Keratinocyte (primary cell): Measurements from ENCODE around the gene CAP1. TPM values are rescaled to one million over a fixed set of nuclear protein-coding genes. Genes with fewer than 3 reads are reported as not detected.

Source experiments
- DNase-seq: peaks from one replicate; pipeline ENCODE4 v3.0.0-alpha.2; 2011; ENCODE audit warnings: low read depth, missing footprints, low spot score
- FAIRE-seq: peaks from 2 replicates; lab custom pipeline; 2011; peaks lifted over from hg19 to GRCh38; lab: Jason Lieb, UNC
- H2AFZ ChIP-seq: 2 replicates; pipeline ENCODE4 v1.6.0; 2012; ENCODE audit warnings: low read length, control low read depth, inconsistent platforms; ENCODE audit not compliant: control insufficient read depth
- H3K27ac ChIP-seq: 2 replicates; pipeline ENCODE4 v1.5.1; 2011; ENCODE audit warnings: low read length; ENCODE audit not compliant: control insufficient read depth, insufficient read depth
- H3K27me3 ChIP-seq: 3 replicates; pipeline ENCODE4 v1.6.0; 2011; ENCODE audit warnings: low read length; ENCODE audit not compliant: control insufficient read depth, insufficient read depth; ENCODE audit errors: extremely low read depth
- H3K36me3 ChIP-seq, 2 experiments: 2 replicates in 1 of 2; 3 replicates in 1 of 2; pipeline ENCODE4 v1.5.1; 2011; ENCODE audit warnings: low read length in 2 of 2, mild to moderate bottlenecking in 1 of 2; ENCODE audit not compliant: control insufficient read depth in 2 of 2, insufficient read depth in 2 of 2; ENCODE audit errors: extremely low read depth in 1 of 2
- H3K4me1 ChIP-seq: 3 replicates; pipeline ENCODE4 v1.5.1; 2011; ENCODE audit warnings: low read length; ENCODE audit not compliant: control insufficient read depth, insufficient read depth; ENCODE audit errors: extremely low read depth
- H3K4me2 ChIP-seq: 3 replicates; pipeline ENCODE4 v1.6.0; 2011; ENCODE audit warnings: low read depth, low read length; ENCODE audit not compliant: control insufficient read depth, insufficient read depth; ENCODE audit errors: extremely low read depth
- H3K4me3 ChIP-seq, 3 experiments: fragments of 200-600 bp in 1 of 3; sonication (generic) in 1 of 3; 2 replicates in 2 of 3; 3 replicates in 1 of 3; pipeline ENCODE4 v1.5.1; 2011 to 2016; ENCODE audit warnings: low read length in 3 of 3, mild to moderate bottlenecking in 3 of 3, control low read depth in 2 of 3, inconsistent platforms in 1 of 3, low read depth in 1 of 3, mixed read lengths in 1 of 3, mixed run types in 1 of 3, moderate library complexity in 1 of 3; ENCODE audit not compliant: control insufficient read depth in 2 of 3, insufficient read depth in 2 of 3; ENCODE audit errors: extremely low read depth in 1 of 3
- H3K79me2 ChIP-seq: 2 replicates; pipeline ENCODE4 v1.6.0; 2012; ENCODE audit warnings: low read length; ENCODE audit not compliant: control insufficient read depth, insufficient read depth
- H3K9ac ChIP-seq: 3 replicates; pipeline ENCODE4 v1.6.0; 2011; ENCODE audit warnings: low read length; ENCODE audit not compliant: control insufficient read depth, insufficient read depth; ENCODE audit errors: extremely low read depth
- H3K9me1 ChIP-seq: 3 replicates; pipeline ENCODE4 v1.6.0; 2011; ENCODE audit warnings: low read length; ENCODE audit not compliant: control insufficient read depth, insufficient read depth; ENCODE audit errors: extremely low read depth
- H3K9me3 ChIP-seq: 2 replicates; pipeline ENCODE4 v1.5.1; 2012; ENCODE audit warnings: low read depth, low read length; ENCODE audit not compliant: control insufficient read depth
- H4K20me1 ChIP-seq: 3 replicates; pipeline ENCODE4 v1.6.0; 2011; ENCODE audit warnings: low read length; ENCODE audit not compliant: control insufficient read depth, insufficient read depth; ENCODE audit errors: extremely low read depth
- EZH2 ChIP-seq: IDR thresholded peaks from one replicate; pipeline ENCODE4 v1.6.1; 2012; ENCODE audit warnings: inconsistent platforms, mild to moderate bottlenecking, low read length, moderate library complexity
- dilution Hi-C: fragments of 300-500 bp; cut with MboI; formaldehyde crosslinking; loops from one replicate; pipeline ENCODE4 v1.7.0; 2020; ENCODE audit warnings: low sequenced_read_pairs; ENCODE audit not compliant: extremely low pct_ligation_motif_present
- polyA plus RNA-seq, 5 experiments: library from polyadenylated mRNA; depleted of rRNA in 3 of 5; stranded (reverse) in 3 of 5; stranded (forward) in 1 of 5; unstranded in 1 of 5; fragments of >200 nt; gene quantifications; 1 replicate in 1 of 5; 2 replicates in 3 of 5; 3 replicates in 1 of 5; pipeline versions ENCODE4 v1.2.1 to v1.2.3, GENCODE V29; 2011 to 2012; ENCODE audit warnings: missing spikeins in 2 of 5, low read depth in 1 of 5, low replicate concordance in 1 of 5
- TF ChIP-seq, protein P1 (sequence below), 3 experiments: IDR thresholded peaks in 1 of 3; conservative IDR thresholded peaks in 1 of 3; optimal IDR thresholded peaks in 1 of 3; 2 replicates in 2 of 3; 3 replicates in 1 of 3; pipeline versions ENCODE3 to v1.5.1; 2011; ENCODE audit warnings: low read length in 3 of 3, mild to moderate bottlenecking in 3 of 3, moderate library complexity in 2 of 3, control low read depth in 1 of 3, inconsistent platforms in 1 of 3; ENCODE audit not compliant: insufficient read depth in 2 of 3; ENCODE audit errors: extremely low read depth in 1 of 3

CAP1 gene
- polyA plus RNA-seq, 1 donor (not counting 4 experiments of a cell fraction or from before 2014, with no cell fraction given) = 959 TPM

DNA sequence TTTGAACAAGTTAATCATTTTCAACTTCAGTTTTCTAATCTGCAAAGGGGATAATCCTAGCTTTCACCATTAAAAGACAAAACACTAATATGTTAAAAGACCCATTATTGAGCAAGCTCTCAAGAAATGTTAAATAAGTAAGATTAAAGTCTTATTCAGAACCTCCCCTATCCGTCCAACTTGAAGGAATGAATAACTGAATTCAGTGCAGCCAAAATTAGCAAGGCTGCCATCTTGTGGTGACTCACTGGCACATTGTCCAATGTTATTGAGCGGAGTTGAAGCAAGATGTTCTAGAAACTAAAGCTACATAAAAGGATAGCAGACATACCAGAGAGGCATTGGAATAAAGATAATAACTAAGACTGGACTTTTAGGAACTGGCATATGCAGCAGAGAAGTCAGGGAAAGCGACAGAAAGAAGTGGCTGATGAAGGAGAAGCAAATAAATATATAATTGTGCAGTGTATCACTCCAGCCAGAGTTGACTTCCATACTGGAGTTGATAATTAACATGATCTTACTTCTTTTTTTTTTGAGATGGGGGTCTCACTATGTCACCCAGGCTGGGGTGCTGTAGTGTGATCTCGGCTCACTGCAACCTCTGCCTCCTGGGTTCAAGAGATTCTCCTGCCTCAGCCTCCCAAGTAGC is 8.2 kb upstream of the CAP1 start:
- no peak for TF ChIP-seq EZH2
- TF ChIP-seq, protein P1, sequence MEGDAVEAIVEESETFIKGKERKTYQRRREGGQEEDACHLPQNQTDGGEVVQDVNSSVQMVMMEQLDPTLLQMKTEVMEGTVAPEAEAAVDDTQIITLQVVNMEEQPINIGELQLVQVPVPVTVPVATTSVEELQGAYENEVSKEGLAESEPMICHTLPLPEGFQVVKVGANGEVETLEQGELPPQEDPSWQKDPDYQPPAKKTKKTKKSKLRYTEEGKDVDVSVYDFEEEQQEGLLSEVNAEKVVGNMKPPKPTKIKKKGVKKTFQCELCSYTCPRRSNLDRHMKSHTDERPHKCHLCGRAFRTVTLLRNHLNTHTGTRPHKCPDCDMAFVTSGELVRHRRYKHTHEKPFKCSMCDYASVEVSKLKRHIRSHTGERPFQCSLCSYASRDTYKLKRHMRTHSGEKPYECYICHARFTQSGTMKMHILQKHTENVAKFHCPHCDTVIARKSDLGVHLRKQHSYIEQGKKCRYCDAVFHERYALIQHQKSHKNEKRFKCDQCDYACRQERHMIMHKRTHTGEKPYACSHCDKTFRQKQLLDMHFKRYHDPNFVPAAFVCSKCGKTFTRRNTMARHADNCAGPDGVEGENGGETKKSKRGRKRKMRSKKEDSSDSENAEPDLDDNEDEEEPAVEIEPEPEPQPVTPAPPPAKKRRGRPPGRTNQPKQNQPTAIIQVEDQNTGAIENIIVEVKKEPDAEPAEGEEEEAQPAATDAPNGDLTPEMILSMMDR (optimal IDR thresholded peaks at IDR 0.05 in 1 of 3, IDR thresholded peaks at IDR 0.05 in 1 of 3, conservative IDR thresholded peaks at IDR 0.05 in 1 of 3; ENCODE audit: extremely low read depth in 1 of 3, insufficient read depth in 2 of 3, low read length in 3 of 3) = peak; percentile 20 to 80 (median 63)
- Histone ChIP-seq H3K9ac (no peak overlapping the region), H3K79me2 (no peaks in the 10 kb centered on the region), H3K4me1 (peaks cover 30% of the 10 kb centered on the region), H3K36me3 (no peaks in the 10 kb centered on the region), H3K4me3 (no peak overlapping the region), H2AFZ (peak overlapping the region; percentile 58), H3K9me1 (no peaks in the 10 kb centered on the region), H3K27me3 (no peaks in the 10 kb centered on the region), H3K27ac (no peak overlapping the region), H3K9me3 (no peaks in the 10 kb centered on the region), H4K20me1 (no peaks in the 10 kb centered on the region), H3K4me2 (no peak overlapping the region)
- dilution Hi-C loops = no loop called here
- no peak for DNase-seq
- FAIRE-seq = peak; percentile 68

DNA sequence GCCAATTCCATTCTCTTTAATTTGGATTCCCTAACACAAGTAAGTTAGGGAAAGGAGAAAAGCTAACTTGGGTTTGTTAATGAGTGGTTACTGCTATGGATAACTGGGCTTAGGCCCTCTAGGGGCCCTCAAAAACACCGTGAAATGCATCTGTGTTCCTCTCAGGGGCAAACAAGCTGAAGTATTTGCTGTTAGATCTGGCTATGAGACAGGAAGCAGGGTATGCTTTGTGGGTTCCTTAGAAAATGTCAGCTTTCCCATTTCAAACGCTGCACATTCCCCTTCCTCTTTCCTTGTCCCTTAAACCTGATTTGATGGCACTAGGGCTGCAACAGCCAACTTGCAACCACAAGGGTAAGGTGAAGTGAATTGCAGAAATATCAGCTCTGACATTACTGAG is 5.7 kb upstream of the CAP1 start:
- Histone ChIP-seq H3K4me3 (no peak overlapping the region), H3K9me1 (no peaks in the 10 kb centered on the region), H2AFZ (no peak overlapping the region), H3K36me3 (no peaks in the 10 kb centered on the region), H3K9me3 (no peaks in the 10 kb centered on the region), H3K4me1 (peaks cover 35% of the 10 kb centered on the region), H3K27ac (no peak overlapping the region), H3K4me2 (no peak overlapping the region), H3K79me2 (no peaks in the 10 kb centered on the region), H3K27me3 (no peaks in the 10 kb centered on the region), H3K9ac (no peak overlapping the region), H4K20me1 (no peaks in the 10 kb centered on the region)
- DNase-seq (no peak), FAIRE-seq (no peak)
- TF ChIP-seq, protein P1 (optimal IDR thresholded peaks at IDR 0.05 in 1 of 3, IDR thresholded peaks at IDR 0.05 in 1 of 3, conservative IDR thresholded peaks at IDR 0.05 in 1 of 3; ENCODE audit: extremely low read depth in 1 of 3, insufficient read depth in 2 of 3, low read length in 3 of 3) = no peak
- no peak for TF ChIP-seq EZH2
- dilution Hi-C loops = no loop called here
